ENCODE results near the gene CASP1.

CASP1 gene

GRCh38 chr11:105000797-105001196, 34.1 kb downstream of the CASP1 start:
- H3K4me3 ChIP-seq (ENCODE audit: low read depth, low read length) = no peak overlapping the region
- TF ChIP-seq, protein P1, sequence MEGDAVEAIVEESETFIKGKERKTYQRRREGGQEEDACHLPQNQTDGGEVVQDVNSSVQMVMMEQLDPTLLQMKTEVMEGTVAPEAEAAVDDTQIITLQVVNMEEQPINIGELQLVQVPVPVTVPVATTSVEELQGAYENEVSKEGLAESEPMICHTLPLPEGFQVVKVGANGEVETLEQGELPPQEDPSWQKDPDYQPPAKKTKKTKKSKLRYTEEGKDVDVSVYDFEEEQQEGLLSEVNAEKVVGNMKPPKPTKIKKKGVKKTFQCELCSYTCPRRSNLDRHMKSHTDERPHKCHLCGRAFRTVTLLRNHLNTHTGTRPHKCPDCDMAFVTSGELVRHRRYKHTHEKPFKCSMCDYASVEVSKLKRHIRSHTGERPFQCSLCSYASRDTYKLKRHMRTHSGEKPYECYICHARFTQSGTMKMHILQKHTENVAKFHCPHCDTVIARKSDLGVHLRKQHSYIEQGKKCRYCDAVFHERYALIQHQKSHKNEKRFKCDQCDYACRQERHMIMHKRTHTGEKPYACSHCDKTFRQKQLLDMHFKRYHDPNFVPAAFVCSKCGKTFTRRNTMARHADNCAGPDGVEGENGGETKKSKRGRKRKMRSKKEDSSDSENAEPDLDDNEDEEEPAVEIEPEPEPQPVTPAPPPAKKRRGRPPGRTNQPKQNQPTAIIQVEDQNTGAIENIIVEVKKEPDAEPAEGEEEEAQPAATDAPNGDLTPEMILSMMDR (IDR thresholded peaks at IDR 0.05; ENCODE audit: low read depth, low read length, missing control alignments) = peak; percentile 34
- no peak for DNase-seq (ENCODE audit: low read depth)
- in situ Hi-C loops (cut with HindIII; ENCODE audit: low sequenced_read_pairs) = no loop called here

- TF ChIP-seq, protein P1 (IDR thresholded peaks at IDR 0.05; ENCODE audit: low read depth, low read length, missing control alignments) = no peak
- no peak overlapping the region for H3K4me3 ChIP-seq (ENCODE audit: low read depth, low read length)
- DNase-seq (ENCODE audit: low read depth) = no peak
- in situ Hi-C loops (cut with HindIII; ENCODE audit: low sequenced_read_pairs) = no loop called here
These were observed 34.8 kb downstream of the CASP1 start for GRCh38 chr11:105000167-105000566.

GRCh38 chr11:104999721-105000120, 35.2 kb downstream of the CASP1 start:
- in situ Hi-C loops (cut with HindIII; ENCODE audit: low sequenced_read_pairs) = no loop called here
- TF ChIP-seq, protein P1 (IDR thresholded peaks at IDR 0.05; ENCODE audit: low read depth, low read length, missing control alignments) = no peak
- DNase-seq (ENCODE audit: low read depth) = no peak
- no peak overlapping the region for H3K4me3 ChIP-seq (ENCODE audit: low read depth, low read length)

DNA sequence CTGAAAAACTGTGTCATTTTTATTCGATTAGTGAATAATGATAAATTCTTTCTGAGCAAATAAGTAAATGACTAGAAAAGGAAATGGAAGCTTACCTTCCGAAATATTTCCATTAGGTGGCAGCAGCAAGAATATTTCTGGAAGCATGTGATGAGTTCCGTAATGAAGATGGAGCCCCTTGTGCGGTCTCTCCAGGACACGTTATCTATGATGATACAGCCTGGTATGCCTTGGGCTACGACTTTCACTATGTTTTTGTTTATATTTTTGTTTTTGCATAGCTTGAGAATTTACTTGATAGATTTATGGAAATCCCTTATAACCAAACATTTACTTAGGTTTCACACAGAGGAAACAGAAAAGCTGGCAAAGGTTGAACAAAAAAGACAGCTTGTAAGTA, 37.7 kb downstream of the CASP1 start:
- H3K4me3 ChIP-seq (ENCODE audit: low read depth, low read length) = no peak overlapping the region
- TF ChIP-seq, protein P1 (IDR thresholded peaks at IDR 0.05; ENCODE audit: low read depth, low read length, missing control alignments) = no peak
- no peak for DNase-seq (ENCODE audit: low read depth)
- in situ Hi-C loops (cut with HindIII; ENCODE audit: low sequenced_read_pairs) = no loop called here

DNA sequence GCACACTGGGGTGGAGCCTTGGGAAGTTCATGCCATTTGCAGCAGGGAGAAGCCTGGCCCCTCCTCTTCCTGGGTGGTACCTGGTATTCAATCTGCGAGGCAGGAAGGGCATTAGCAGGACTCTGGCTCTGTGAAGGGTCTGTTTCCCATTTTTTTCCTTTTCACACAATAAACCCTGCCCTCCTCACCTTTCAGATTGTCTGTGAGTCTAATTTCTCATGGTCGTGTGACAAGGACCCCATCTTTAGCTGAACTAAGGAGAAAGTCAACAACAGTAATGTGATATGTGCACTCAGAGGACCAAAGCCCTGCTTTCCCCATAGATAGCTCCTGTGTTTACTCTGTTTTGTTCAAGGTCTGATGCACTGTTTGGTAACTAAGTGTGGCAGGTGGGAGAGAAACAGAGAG, 39.9 kb downstream of the CASP1 start:
- in situ Hi-C loops (cut with HindIII; ENCODE audit: low sequenced_read_pairs) = no loop called here

GRCh38 chr11:104992781-104993180, 42.2 kb downstream of the CASP1 start:
- H3K4me3 ChIP-seq (ENCODE audit: low read depth, low read length) = no peak overlapping the region
- no peak for DNase-seq (ENCODE audit: low read depth)
- in situ Hi-C loops (cut with HindIII; ENCODE audit: low sequenced_read_pairs) = no loop called here
- TF ChIP-seq, protein P1 (IDR thresholded peaks at IDR 0.05; ENCODE audit: low read depth, low read length, missing control alignments) = no peak

More for the DNA sequence above, 39.9 kb downstream of the CASP1 start:
- TF ChIP-seq, protein P1 (IDR thresholded peaks at IDR 0.05; ENCODE audit: low read depth, low read length, missing control alignments) = no peak
- DNase-seq (ENCODE audit: low read depth) = no peak
- H3K4me3 ChIP-seq (ENCODE audit: low read depth, low read length) = no peak overlapping the region

DNA sequence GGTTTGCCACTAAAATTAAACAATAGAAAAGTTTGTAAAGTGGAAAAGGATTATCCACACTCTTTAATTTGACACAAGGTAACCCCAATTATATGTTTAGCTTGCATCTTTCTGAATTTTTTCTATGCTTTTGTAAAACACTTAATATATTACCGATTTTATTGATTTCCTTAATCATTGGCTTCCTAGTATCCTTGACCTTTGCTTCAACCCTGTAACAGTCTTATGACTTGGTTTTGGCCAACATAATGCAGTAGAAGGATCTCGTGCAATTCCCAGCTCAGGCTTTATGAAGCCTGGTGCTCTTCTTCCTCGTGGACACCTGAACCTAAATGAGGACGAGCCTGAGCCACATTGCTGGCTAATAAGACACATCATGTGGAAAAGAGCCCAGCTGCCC, 43.0 kb downstream of the CASP1 start:
- no peak overlapping the region for H3K4me3 ChIP-seq (ENCODE audit: low read depth, low read length)
- TF ChIP-seq, protein P1 (IDR thresholded peaks at IDR 0.05; ENCODE audit: low read depth, low read length, missing control alignments) = no peak
- in situ Hi-C loops (cut with HindIII; ENCODE audit: low sequenced_read_pairs) = no loop called here

More for the DNA sequence above, 43.0 kb downstream of the CASP1 start:
- DNase-seq (ENCODE audit: low read depth) = no peak
